ENCODE data around the gene ME2.

GRCh38 chr18:50950626-50951025, 71.7 kb downstream of the ME2 start:
- TF ChIP-seq POLR2AphosphoS5 (IDR thresholded peaks at IDR 0.05; ENCODE audit: low read depth, low read length) (no peak), SIN3A (IDR thresholded peaks at IDR 0.05; ENCODE audit: borderline replicate concordance, insufficient read depth, low read length) (no peak), REST (IDR thresholded peaks at IDR 0.05; ENCODE audit: insufficient read depth in 1 of 2, low read depth in 2 of 2, low read length in 2 of 2) (no peak)
